Activated T-cell treated with anti-CD3 and anti-CD28 coated beads, Interleukin-2, amount 50 U/mL, for 4 hours (primary cell): Measurements from ENCODE around the gene PPCS. TPM values are rescaled to one million over a fixed set of nuclear protein-coding genes. Genes with fewer than 3 reads are reported as not detected.

ENCODE experiments used
- ATAC-seq, 2 donors: fragments of 200-7000 bp; cut with Tn5 transposase; one replicate each; pipeline ENCODE4 v1.10.0; 2021
- DNase-seq: peaks from one replicate; pipeline ENCODE4 v3.0.0-alpha.2; 2020
- H3K27me3 Mint-ChIP-seq: one replicate; pipeline ENCODE4 v1.8.0; 2021; ENCODE audit warnings: low read depth, mixed read lengths
- H3K36me3 Mint-ChIP-seq: one replicate; pipeline ENCODE4 v1.8.0; 2022; ENCODE audit warnings: mixed read lengths; ENCODE audit not compliant: insufficient read depth
- H3K4me1 Mint-ChIP-seq: one replicate; pipeline ENCODE4 v1.8.0; 2021; ENCODE audit warnings: low read depth, mixed read lengths
- H3K4me3 Mint-ChIP-seq: one replicate; pipeline ENCODE4 v1.8.0; 2021; ENCODE audit warnings: mild to moderate bottlenecking, moderate library complexity, mixed read lengths
- H3K9me3 Mint-ChIP-seq: one replicate; pipeline ENCODE4 v1.8.0; 2021; ENCODE audit warnings: mixed read lengths
- total RNA-seq, 3 donors: library from RNA; stranded (reverse); gene quantifications; one replicate each; pipeline ENCODE4 v1.2.1, GENCODE V29; 2021

PPCS gene
- total RNA-seq, 3 donors from 2014 or later = 45.4 to 47.5 (median 46.2) TPM

GRCh38 chr1:42431514-42431913 is 24.8 kb upstream of the PPCS start:
- no peaks in the 10 kb centered on the region for H3K4me1 Mint-ChIP-seq
- H3K36me3 Mint-ChIP-seq = no peaks in the 10 kb centered on the region
- H3K9me3 Mint-ChIP-seq = no peaks in the 10 kb centered on the region
- H3K27me3 Mint-ChIP-seq = no peaks in the 10 kb centered on the region
- no peak overlapping the region for H3K4me3 Mint-ChIP-seq
- ATAC-seq (no peak), DNase-seq (no peak)

- Mint-ChIP-seq H3K9me3 (no peaks in the 10 kb centered on the region), H3K36me3 (no peaks in the 10 kb centered on the region), H3K27me3 (no peaks in the 10 kb centered on the region), H3K4me3 (no peak overlapping the region), H3K4me1 (no peaks in the 10 kb centered on the region)
- DNase-seq (no peak), ATAC-seq (no peak)
These were observed 23.6 kb upstream of the PPCS start for GRCh38 chr1:42432714-42433113.

GRCh38 chr1:42433369-42433768 is 23.0 kb upstream of the PPCS start:
- Mint-ChIP-seq H3K36me3 (no peaks in the 10 kb centered on the region), H3K4me3 (no peak overlapping the region), H3K4me1 (no peaks in the 10 kb centered on the region), H3K27me3 (peaks cover 3% of the 10 kb centered on the region), H3K9me3 (no peaks in the 10 kb centered on the region)
- no peak for DNase-seq
- ATAC-seq = no peak

- Mint-ChIP-seq H3K9me3 (no peaks in the 10 kb centered on the region), H3K4me1 (no peaks in the 10 kb centered on the region), H3K27me3 (peaks cover 3% of the 10 kb centered on the region), H3K4me3 (no peak overlapping the region), H3K36me3 (no peaks in the 10 kb centered on the region)
- no peak for ATAC-seq
- DNase-seq = no peak
These were observed 22.0 kb upstream of the PPCS start for GRCh38 chr1:42434340-42434739.

GRCh38 chr1:42439940-42440339 is 16.4 kb upstream of the PPCS start:
- no peaks in the 10 kb centered on the region for H3K4me1 Mint-ChIP-seq
- ATAC-seq (no peak), DNase-seq (no peak)
- no peak overlapping the region for H3K4me3 Mint-ChIP-seq
- peaks cover 3% of the 10 kb centered on the region for H3K27me3 Mint-ChIP-seq
- H3K9me3 Mint-ChIP-seq = no peaks in the 10 kb centered on the region
- H3K36me3 Mint-ChIP-seq = no peaks in the 10 kb centered on the region

GRCh38 chr1:42442662-42443061 is 13.7 kb upstream of the PPCS start:
- Mint-ChIP-seq H3K27me3 (peaks cover 3% of the 10 kb centered on the region), H3K36me3 (no peaks in the 10 kb centered on the region), H3K4me1 (no peaks in the 10 kb centered on the region), H3K9me3 (no peaks in the 10 kb centered on the region), H3K4me3 (no peak overlapping the region)
- no peak for DNase-seq
- no peak for ATAC-seq

GRCh38 chr1:42449256-42449655 is 7.1 kb upstream of the PPCS start:
- no peaks in the 10 kb centered on the region for H3K36me3 Mint-ChIP-seq
- no peaks in the 10 kb centered on the region for H3K4me1 Mint-ChIP-seq

GRCh38 chr1:42450061-42450460 is 6.3 kb upstream of the PPCS start:
- Mint-ChIP-seq H3K27me3 (no peaks in the 10 kb centered on the region), H3K4me1 (no peaks in the 10 kb centered on the region), H3K4me3 (no peak overlapping the region), H3K36me3 (no peaks in the 10 kb centered on the region), H3K9me3 (no peaks in the 10 kb centered on the region)
- ATAC-seq (peak in 1 of 2 donors; percentile 48), DNase-seq (no peak)

More at GRCh38 chr1:42449256-42449655, 7.1 kb upstream of the PPCS start:
- H3K4me3 Mint-ChIP-seq = no peak overlapping the region
- H3K9me3 Mint-ChIP-seq = no peaks in the 10 kb centered on the region
- no peak for DNase-seq
- ATAC-seq = no peak
- no peaks in the 10 kb centered on the region for H3K27me3 Mint-ChIP-seq

GRCh38 chr1:42453386-42453785 is 3.0 kb upstream of the PPCS start:
- Mint-ChIP-seq H3K4me1 (peaks cover 26% of the 10 kb centered on the region), H3K9me3 (no peaks in the 10 kb centered on the region), H3K4me3 (no peak overlapping the region), H3K36me3 (peaks cover 10% of the 10 kb centered on the region), H3K27me3 (no peaks in the 10 kb centered on the region)
- DNase-seq (no peak), ATAC-seq (no peak)

- H3K9me3 Mint-ChIP-seq = no peaks in the 10 kb centered on the region
- H3K4me1 Mint-ChIP-seq = peaks cover 32% of the 10 kb centered on the region
- H3K36me3 Mint-ChIP-seq = peaks cover 15% of the 10 kb centered on the region
These were observed 1.9 kb upstream of the PPCS start for GRCh38 chr1:42454403-42454802.

GRCh38 chr1:42456754-42457089 is 379 bp downstream of the PPCS start:
- Mint-ChIP-seq H3K4me1 (peaks cover 43% of the 10 kb centered on the region), H3K27me3 (no peaks in the 10 kb centered on the region), H3K4me3 (peak overlapping the region; percentile 92), H3K36me3 (peaks cover 26% of the 10 kb centered on the region), H3K9me3 (no peaks in the 10 kb centered on the region)
- DNase-seq (peak; percentile 39), ATAC-seq (peak; percentile 62 to 65)

More at GRCh38 chr1:42454403-42454802, 1.9 kb upstream of the PPCS start:
- H3K4me3 Mint-ChIP-seq = no peak overlapping the region
- ATAC-seq = no peak
- H3K27me3 Mint-ChIP-seq = no peaks in the 10 kb centered on the region
- no peak for DNase-seq

GRCh38 chr1:42461196-42461595 is 4.9 kb downstream of the PPCS start:
- no peak for DNase-seq
- H3K27me3 Mint-ChIP-seq = no peaks in the 10 kb centered on the region

GRCh38 chr1:42462828-42463763 is 6.8 kb downstream of the PPCS start, which contains the start of gene CCDC30:
TSS of gene CCDC30 (plus strand) at chr1:42463286. CDS start at chr1:42480552, 17,266 bp downstream.
- Mint-ChIP-seq H3K4me3 (peak within 1 kb of the TSS; percentile 84), H3K27me3 (no peaks in the 10 kb centered on the region), H3K36me3 (peaks cover 20% of the 10 kb centered on the region), H3K9me3 (no peaks in the 10 kb centered on the region), H3K4me1 (peaks cover 39% of the 10 kb centered on the region)
- ATAC-seq (peak; percentile 100), DNase-seq (peak; percentile 94)

More at GRCh38 chr1:42461196-42461595, 4.9 kb downstream of the PPCS start:
- H3K4me1 Mint-ChIP-seq = peaks cover 53% of the 10 kb centered on the region
- no peak overlapping the region for H3K4me3 Mint-ChIP-seq
- peaks cover 26% of the 10 kb centered on the region for H3K36me3 Mint-ChIP-seq
- H3K9me3 Mint-ChIP-seq = no peaks in the 10 kb centered on the region
- ATAC-seq = no peak

- Mint-ChIP-seq H3K27me3 (no peaks in the 10 kb centered on the region), H3K4me1 (peaks cover 31% of the 10 kb centered on the region), H3K4me3 (peak overlapping the region; percentile 84), H3K36me3 (peaks cover 14% of the 10 kb centered on the region), H3K9me3 (no peaks in the 10 kb centered on the region)
- ATAC-seq (no peak), DNase-seq (no peak)
These were observed 7.6 kb downstream of the PPCS start for GRCh38 chr1:42463921-42464320.

- peaks cover 18% of the 10 kb centered on the region for H3K4me1 Mint-ChIP-seq
- H3K4me3 Mint-ChIP-seq = no peak overlapping the region
- DNase-seq (no peak), ATAC-seq (no peak)
- H3K27me3 Mint-ChIP-seq = no peaks in the 10 kb centered on the region
- H3K36me3 Mint-ChIP-seq = peaks cover 3% of the 10 kb centered on the region
- no peaks in the 10 kb centered on the region for H3K9me3 Mint-ChIP-seq
These were observed 9.7 kb downstream of the PPCS start for GRCh38 chr1:42466030-42466429.
